Upper lobe of right lung (tissue), 1 donor: Measurements from ENCODE around the gene SIRPD. TPM values are rescaled to one million over a fixed set of nuclear protein-coding genes. Genes with fewer than 3 reads are reported as not detected.

Experiments
- ATAC-seq: fragments of 200-7000 bp; cut with Tn5 transposase; one replicate; pipeline ENCODE4 v1.9.1; 2020; ENCODE audit warnings: mild to moderate bottlenecking, moderate library complexity
- DNase-seq: peaks from one replicate; pipeline ENCODE4 v3.0.0-alpha.2; 2020
- H3K27ac ChIP-seq: fragments of 200-600 bp; one replicate; pipeline ENCODE4 v1.8.0; 2022
- H3K27me3 ChIP-seq: fragments of 200-600 bp; one replicate; pipeline ENCODE4 v1.8.0; 2022; ENCODE audit warnings: mild to moderate bottlenecking
- H3K36me3 ChIP-seq: fragments of 200-600 bp; one replicate; pipeline ENCODE4 v1.8.0; 2022
- H3K4me1 ChIP-seq: fragments of 200-600 bp; one replicate; pipeline ENCODE4 v1.8.0; 2022
- H3K4me3 ChIP-seq: fragments of 200-600 bp; one replicate; pipeline ENCODE4 v1.8.0; 2022; ENCODE audit warnings: mild to moderate bottlenecking
- H3K9me3 ChIP-seq: fragments of 200-600 bp; one replicate; pipeline ENCODE4 v1.8.0; 2022
- intact Hi-C: fragments of 100-400 bp; cut with DNase I; formaldehyde crosslinking; loops from one replicate; pipeline ENCODE4 v1.11.0; 2022
- long read RNA-seq: library from polyadenylated mRNA; unstranded; transcript quantifications from one replicate; pipeline ENCODE4 v2.0.0, GENCODE V29; 2021
- total RNA-seq: library from RNA; stranded (reverse); fragmentation: NEBNext Ultra II Directional; extraction: Animal tissue kit (Norgen Biotek cat#: 25700); gene quantifications from one replicate; pipeline ENCODE4 v1.2.1, GENCODE V29; 2021
- TF ChIP-seq, protein P1 (sequence below): fragments of 200-600 bp; IDR thresholded peaks from one replicate; pipeline ENCODE4 v1.8.0; 2022; ENCODE audit warnings: antibody characterized with exemption
- donor health status: DM: no; HTN: yes; CAD: no; lungs with severe emphysema.

Gene SIRPD
- 0.78 TPM for total RNA-seq
- long read RNA-seq: 0 reads

GRCh38 chr20:1557605-1558004 is at the start of gene SIRPD:
SIRPD (minus strand) TSS chr20:1557705; CDS start chr20:1557653, 52 bp downstream.
- intact Hi-C loops: no loop called here
- no peak within 1 kb of the TSS for H3K27ac ChIP-seq
- TF ChIP-seq, protein P1, sequence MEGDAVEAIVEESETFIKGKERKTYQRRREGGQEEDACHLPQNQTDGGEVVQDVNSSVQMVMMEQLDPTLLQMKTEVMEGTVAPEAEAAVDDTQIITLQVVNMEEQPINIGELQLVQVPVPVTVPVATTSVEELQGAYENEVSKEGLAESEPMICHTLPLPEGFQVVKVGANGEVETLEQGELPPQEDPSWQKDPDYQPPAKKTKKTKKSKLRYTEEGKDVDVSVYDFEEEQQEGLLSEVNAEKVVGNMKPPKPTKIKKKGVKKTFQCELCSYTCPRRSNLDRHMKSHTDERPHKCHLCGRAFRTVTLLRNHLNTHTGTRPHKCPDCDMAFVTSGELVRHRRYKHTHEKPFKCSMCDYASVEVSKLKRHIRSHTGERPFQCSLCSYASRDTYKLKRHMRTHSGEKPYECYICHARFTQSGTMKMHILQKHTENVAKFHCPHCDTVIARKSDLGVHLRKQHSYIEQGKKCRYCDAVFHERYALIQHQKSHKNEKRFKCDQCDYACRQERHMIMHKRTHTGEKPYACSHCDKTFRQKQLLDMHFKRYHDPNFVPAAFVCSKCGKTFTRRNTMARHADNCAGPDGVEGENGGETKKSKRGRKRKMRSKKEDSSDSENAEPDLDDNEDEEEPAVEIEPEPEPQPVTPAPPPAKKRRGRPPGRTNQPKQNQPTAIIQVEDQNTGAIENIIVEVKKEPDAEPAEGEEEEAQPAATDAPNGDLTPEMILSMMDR: no peak
- no peaks in the 10 kb centered on the region for H3K4me1 ChIP-seq
- ATAC-seq (no peak), DNase-seq (no peak)
- H3K9me3 ChIP-seq: no peaks in the 10 kb centered on the region
- H3K4me3 ChIP-seq: no peak within 1 kb of the TSS
- no peaks in the 10 kb centered on the region for H3K36me3 ChIP-seq
- no peaks in the 10 kb centered on the region for H3K27me3 ChIP-seq

GRCh38 chr20:1600736-1601135 is 43.2 kb upstream of the SIRPD start:
- ATAC-seq: no peak
- no peak overlapping the region for H3K4me3 ChIP-seq
- TF ChIP-seq, protein P1: no peak
- H3K27me3 ChIP-seq: no peaks in the 10 kb centered on the region
- DNase-seq: no peak
- H3K4me1 ChIP-seq: no peaks in the 10 kb centered on the region
- intact Hi-C loops: no loop called here
- no peak overlapping the region for H3K27ac ChIP-seq
- H3K36me3 ChIP-seq: no peaks in the 10 kb centered on the region
- H3K9me3 ChIP-seq: no peaks in the 10 kb centered on the region

- Histone ChIP-seq H3K9me3 (no peaks in the 10 kb centered on the region), H3K4me1 (no peaks in the 10 kb centered on the region), H3K27ac (no peak overlapping the region), H3K4me3 (no peak overlapping the region), H3K27me3 (no peaks in the 10 kb centered on the region), H3K36me3 (no peaks in the 10 kb centered on the region)
- intact Hi-C loops: no loop called here
- TF ChIP-seq, protein P1: no peak
- DNase-seq: no peak
- no peak for ATAC-seq
Observed at GRCh38 chr20:1595333-1595732, 37.8 kb upstream of the SIRPD start.

DNA sequence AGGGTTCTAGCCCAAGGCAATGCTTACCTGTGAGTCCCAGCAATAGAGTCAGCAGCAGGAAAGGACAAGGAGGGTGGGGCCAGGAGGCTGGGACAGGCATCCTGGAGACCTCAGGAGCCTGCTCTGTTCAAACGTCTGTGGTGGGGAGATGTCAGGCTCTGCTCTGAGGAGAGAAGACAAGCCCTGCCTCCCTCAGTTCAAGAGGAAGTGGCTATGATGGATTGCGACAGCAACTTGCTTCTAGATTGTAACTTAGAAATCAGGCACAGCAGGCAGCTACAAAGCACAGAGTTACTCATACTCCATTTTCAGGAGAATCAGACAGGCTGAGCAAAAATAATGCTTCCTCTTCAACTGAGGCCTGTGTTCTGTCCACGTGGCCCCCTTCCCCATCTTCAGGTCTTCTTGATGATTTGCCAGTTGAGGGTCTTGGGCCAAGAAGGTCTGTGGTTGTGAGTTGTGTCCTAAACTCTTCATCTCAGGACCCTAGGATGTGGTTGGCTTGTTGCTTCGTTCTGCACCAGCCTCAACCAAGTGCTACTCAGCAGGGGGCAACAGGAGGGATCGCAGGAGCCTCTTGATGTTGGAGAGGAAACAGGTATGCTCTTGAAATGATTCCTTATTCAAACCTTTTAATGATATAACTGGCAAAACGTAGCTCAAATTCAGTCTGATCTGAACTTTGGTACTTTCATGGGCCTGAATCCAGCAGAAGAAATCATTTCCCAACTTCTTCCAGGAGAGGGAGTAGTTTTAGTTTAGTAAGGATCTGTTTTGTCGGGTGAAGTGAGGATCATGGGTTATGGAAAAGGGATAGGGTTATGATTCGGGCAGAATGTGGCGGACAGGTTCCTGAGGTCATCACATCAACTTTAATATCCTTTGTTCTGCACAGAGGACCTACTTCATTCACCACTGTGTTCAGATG is 31.3 kb upstream of the SIRPD start:
- Histone ChIP-seq H3K27ac (no peak overlapping the region), H3K4me1 (no peaks in the 10 kb centered on the region), H3K27me3 (no peaks in the 10 kb centered on the region), H3K9me3 (no peaks in the 10 kb centered on the region), H3K36me3 (no peaks in the 10 kb centered on the region), H3K4me3 (no peak overlapping the region)
- no peak for DNase-seq
- intact Hi-C loops: no loop called here
- TF ChIP-seq, protein P1: no peak
- ATAC-seq: no peak

- no peaks in the 10 kb centered on the region for H3K27me3 ChIP-seq
- TF ChIP-seq, protein P1: no peak
- no peak overlapping the region for H3K4me3 ChIP-seq
- ATAC-seq: no peak
- no peak for DNase-seq
- intact Hi-C loops: no loop called here
- no peak overlapping the region for H3K27ac ChIP-seq
- H3K36me3 ChIP-seq: no peaks in the 10 kb centered on the region
- no peaks in the 10 kb centered on the region for H3K9me3 ChIP-seq
- H3K4me1 ChIP-seq: no peaks in the 10 kb centered on the region
Observed at GRCh38 chr20:1587781-1588532, 30.5 kb upstream of the SIRPD start.
